ENCODE measurements around the gene JPH3.

JPH3 gene

GRCh38 chr16:87695534-87695933 lies 93.2 kb downstream of the JPH3 start:
- TF ChIP-seq POLR2A (IDR thresholded peaks at IDR 0.05; ENCODE audit: low read length), result no peak
- TF ChIP-seq GATA1 (IDR thresholded peaks at IDR 0.05; ENCODE audit: low read depth, low read length), result no peak
- no peak for DNase-seq

- no peak for DNase-seq
Observed at GRCh38 chr16:87696726-87697125, 94.4 kb downstream of the JPH3 start.

DNA sequence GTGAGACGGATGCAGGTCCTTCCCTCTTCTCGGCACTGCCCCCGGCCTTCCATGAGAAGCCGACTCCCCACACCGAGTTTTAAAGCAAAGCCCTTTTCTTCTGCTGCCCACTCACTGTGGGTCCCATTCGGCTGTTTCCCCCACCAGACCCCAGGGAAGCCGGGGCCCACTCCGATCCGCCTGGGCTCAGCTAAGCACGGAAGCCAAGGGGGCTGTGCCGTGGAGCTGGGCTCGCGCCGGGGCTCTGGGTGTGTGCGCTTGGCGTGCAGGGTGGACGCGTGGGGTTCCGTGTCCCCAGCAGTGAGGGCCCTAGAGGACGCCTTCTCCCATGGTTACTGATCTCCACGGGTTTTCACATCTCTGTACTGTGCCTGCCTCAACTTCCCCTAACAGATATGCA lies 94.9 kb downstream of the JPH3 start:
- TF ChIP-seq GATA1 (IDR thresholded peaks at IDR 0.05; ENCODE audit: low read depth, low read length) (no peak), POLR2A (IDR thresholded peaks at IDR 0.05; ENCODE audit: low read length) (no peak)

More at GRCh38 chr16:87696726-87697125, 94.4 kb downstream of the JPH3 start:
- TF ChIP-seq POLR2A (IDR thresholded peaks at IDR 0.05; ENCODE audit: low read length) (no peak), GATA1 (IDR thresholded peaks at IDR 0.05; ENCODE audit: low read depth, low read length) (no peak)

GRCh38 chr16:87697792-87698191 lies 95.5 kb downstream of the JPH3 start:
- TF ChIP-seq GATA1 (IDR thresholded peaks at IDR 0.05; ENCODE audit: low read depth, low read length) (no peak), POLR2A (IDR thresholded peaks at IDR 0.05; ENCODE audit: low read length) (no peak)
- DNase-seq, result no peak

More for the DNA sequence above, 94.9 kb downstream of the JPH3 start:
- DNase-seq, result no peak

DNA sequence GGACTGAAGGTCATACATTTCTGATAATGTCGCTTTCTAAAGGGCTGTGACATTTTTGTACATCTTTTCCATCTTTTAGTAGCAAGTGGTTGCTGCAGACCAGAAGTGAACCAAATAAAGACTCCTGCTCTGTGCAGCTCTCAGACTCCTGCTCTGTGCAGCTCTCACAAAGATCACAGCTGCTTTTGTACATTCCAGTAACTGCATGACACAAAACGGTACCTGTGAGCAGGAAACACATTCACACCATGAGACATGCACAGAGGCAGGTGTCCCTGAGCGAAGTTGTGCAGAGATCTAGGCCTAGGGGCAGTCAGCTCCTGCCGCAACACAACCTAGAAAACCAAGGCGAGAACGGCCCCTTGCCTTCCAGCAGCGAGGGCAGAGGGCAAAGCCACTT lies 95.9 kb downstream of the JPH3 start:
- DNase-seq, result no peak
- no peak for TF ChIP-seq GATA1 (IDR thresholded peaks at IDR 0.05; ENCODE audit: low read depth, low read length)
- TF ChIP-seq POLR2A (IDR thresholded peaks at IDR 0.05; ENCODE audit: low read length), result no peak

DNA sequence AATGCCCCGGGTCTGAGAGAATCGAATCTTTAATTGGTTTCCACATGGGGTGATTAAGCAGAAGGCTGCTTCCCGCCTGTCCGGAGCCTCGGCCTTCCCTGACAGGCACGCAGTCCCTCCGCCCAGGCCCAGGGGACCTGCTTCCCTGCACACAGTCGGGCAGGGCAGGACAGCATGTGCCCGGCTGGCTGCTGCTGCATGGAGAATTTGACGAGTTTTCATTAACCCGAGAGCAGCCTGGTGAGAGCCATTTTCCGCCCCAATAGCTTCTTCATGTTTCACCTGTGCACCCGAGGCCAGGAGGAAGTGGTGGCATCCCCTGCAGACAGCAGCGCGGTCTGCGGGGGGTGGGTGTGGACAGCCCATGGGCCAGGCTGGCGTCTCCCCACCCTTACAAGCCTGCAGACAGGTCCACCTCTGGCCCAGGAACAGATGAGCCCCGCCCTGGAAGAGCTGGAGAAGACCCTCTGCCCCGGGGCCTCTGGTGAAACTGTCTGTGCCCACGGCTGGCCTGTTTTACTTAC lies 96.4 kb downstream of the JPH3 start:
- no peak for TF ChIP-seq GATA1 (IDR thresholded peaks at IDR 0.05; ENCODE audit: low read depth, low read length)
- no peak for TF ChIP-seq POLR2A (IDR thresholded peaks at IDR 0.05; ENCODE audit: low read length)
- no peak for DNase-seq

DNA sequence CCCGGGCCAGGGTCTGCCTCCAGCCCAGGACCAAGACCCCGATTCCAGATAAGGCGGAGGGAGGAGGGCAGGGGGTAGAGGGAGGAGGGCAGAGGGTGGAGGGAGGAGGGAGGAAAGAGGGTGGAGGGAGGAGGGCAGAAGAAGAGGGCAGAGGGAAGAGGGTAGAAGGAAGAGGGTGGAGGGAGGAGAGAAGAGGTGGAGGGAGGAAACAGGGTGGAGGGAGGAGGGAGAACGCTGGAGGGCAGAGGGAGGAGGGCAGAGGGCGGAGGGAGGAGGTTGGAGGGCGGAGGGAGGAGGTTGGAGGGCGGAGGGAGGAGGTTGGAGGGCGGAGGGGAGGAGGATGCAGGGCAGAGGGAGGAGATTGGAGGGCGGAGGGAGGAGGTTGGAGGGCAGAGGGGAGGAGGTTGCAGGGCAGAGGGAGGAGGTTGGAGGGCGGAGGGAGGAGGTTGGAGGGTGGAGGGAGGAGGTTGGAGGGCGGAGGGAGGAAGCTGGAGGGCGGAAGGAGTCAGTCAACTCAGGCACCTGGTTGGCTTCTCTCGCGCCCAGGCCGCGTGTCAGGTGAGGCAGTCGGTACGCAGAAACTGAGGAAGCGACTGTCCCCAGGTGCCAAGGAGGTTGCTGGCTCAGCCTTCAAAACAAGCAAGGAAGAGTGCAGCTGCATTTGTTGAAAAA lies 98.2 kb downstream of the JPH3 start:
- DNase-seq, result no peak
- TF ChIP-seq POLR2A (IDR thresholded peaks at IDR 0.05; ENCODE audit: low read length) (no peak), GATA1 (IDR thresholded peaks at IDR 0.05; ENCODE audit: low read depth, low read length) (no peak)

GRCh38 chr16:87701078-87701460 lies 98.8 kb downstream of the JPH3 start:
- TF ChIP-seq GATA1 (IDR thresholded peaks at IDR 0.05; ENCODE audit: low read depth, low read length), result no peak
- no peak for TF ChIP-seq POLR2A (IDR thresholded peaks at IDR 0.05; ENCODE audit: low read length)
- no peak for DNase-seq

- no peak for DNase-seq
- TF ChIP-seq POLR2A (IDR thresholded peaks at IDR 0.05; ENCODE audit: low read length) (no peak), GATA1 (IDR thresholded peaks at IDR 0.05; ENCODE audit: low read depth, low read length) (no peak)
Observed at GRCh38 chr16:87701505-87701921, 99.2 kb downstream of the JPH3 start.

- DNase-seq, result peak; percentile 24 to 31
- TF ChIP-seq GATA1 (IDR thresholded peaks at IDR 0.05; ENCODE audit: low read depth, low read length) (no peak), POLR2A (IDR thresholded peaks at IDR 0.05; ENCODE audit: low read length) (no peak)
Observed at GRCh38 chr16:87702325-87702811, 100.1 kb downstream of the JPH3 start.

GRCh38 chr16:87703071-87703470 lies 100.8 kb downstream of the JPH3 start:
- TF ChIP-seq POLR2A (IDR thresholded peaks at IDR 0.05; ENCODE audit: low read length), result no peak
- TF ChIP-seq GATA1 (IDR thresholded peaks at IDR 0.05; ENCODE audit: low read depth, low read length), result no peak
- no peak for DNase-seq

DNA sequence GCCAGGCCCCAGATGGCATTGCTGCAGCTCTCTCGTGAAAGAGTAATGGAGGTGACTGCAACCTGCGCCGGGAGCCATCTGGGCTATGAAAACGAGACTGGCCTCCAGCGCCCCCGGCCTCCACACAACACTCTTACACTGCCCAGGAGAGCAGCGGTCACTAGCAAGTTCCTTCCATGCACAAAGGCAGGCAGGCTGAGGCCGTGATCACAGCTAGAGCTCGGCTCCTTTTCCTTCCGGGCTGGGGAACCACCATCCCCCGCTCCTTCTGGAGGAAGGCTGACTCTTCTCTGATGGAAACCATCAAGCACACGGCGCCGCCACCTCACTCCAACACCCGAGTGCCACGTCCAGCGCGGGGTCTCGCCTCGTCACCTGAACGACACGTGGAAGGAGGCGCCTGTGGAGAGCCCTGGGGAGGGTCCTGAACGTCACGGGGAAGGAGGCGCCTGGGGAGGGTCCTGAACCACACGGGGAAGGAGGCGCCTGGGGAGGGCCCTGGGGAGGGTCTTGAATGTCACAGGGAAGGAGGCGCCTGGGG lies 101.6 kb downstream of the JPH3 start:
- no peak for TF ChIP-seq POLR2A (IDR thresholded peaks at IDR 0.05; ENCODE audit: low read length)
- TF ChIP-seq GATA1 (IDR thresholded peaks at IDR 0.05; ENCODE audit: low read depth, low read length), result no peak
- no peak for DNase-seq

DNA sequence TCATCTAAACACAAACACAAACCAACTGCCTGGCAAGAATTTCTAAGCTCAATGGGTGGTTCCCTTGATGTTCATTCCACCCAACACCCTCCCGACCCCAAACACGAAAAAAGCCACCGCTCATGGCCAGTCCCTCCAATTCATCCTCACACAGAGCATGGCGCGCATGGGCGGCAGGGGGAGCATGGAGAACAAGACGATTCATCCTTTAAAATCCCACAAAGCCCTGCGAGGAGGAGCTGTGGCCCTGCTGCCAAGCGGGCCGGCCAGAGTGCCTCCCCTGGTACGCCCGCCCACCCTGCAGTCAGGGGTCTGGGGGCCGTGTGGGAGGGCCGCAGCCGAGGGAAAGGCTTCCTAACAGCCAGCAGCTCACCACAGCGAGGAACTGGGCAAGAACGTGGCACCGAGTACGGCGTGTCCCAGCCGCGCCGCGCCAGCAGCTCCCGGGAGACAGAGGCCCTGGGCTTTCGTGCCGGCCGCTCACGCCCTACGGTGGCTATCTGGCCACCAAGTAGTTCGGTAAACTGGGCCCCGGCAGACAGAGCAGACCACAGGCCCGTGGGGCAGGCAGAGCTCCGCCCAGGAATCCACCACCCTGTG lies 102.5 kb downstream of the JPH3 start:
- TF ChIP-seq GATA1 (IDR thresholded peaks at IDR 0.05; ENCODE audit: low read depth, low read length), result no peak
- TF ChIP-seq POLR2A (IDR thresholded peaks at IDR 0.05; ENCODE audit: low read length), result no peak
- DNase-seq, result no peak

- no peak for TF ChIP-seq GATA1 (IDR thresholded peaks at IDR 0.05; ENCODE audit: low read depth, low read length)
- no peak for TF ChIP-seq POLR2A (IDR thresholded peaks at IDR 0.05; ENCODE audit: low read length)
- DNase-seq, result no peak
Observed at GRCh38 chr16:87705771-87706277, 103.5 kb downstream of the JPH3 start.
